Dendritic cell treated with granulocyte-macrophage colony-stimulating factor and Interleukin-4, amounts not matched to agents 40 ng/mL and 50 ng/mL, for 4 days (primary cell): ENCODE measurements around the gene ORC5.
A peak's percentile ranks its signal among the peaks of the same experiment; 100 is the strongest.
"Not testable (repeated sequence)": the region's sequence is repeated elsewhere in the genome, so short reads cannot be mapped to it uniquely, and the experiment has no call there.

ENCODE experiments used
- H3K27ac Mint-ChIP-seq: one replicate; pipeline ENCODE4 v1.8.0; 2022; ENCODE audit warnings: mild to moderate bottlenecking, mixed read lengths
- H3K27me3 Mint-ChIP-seq: one replicate; pipeline ENCODE4 v1.8.0; 2022; ENCODE audit warnings: mild to moderate bottlenecking, mixed read lengths
- H3K36me3 Mint-ChIP-seq: one replicate; pipeline ENCODE4 v1.8.0; 2022; ENCODE audit warnings: low read depth, mixed read lengths
- H3K4me1 Mint-ChIP-seq: one replicate; pipeline ENCODE4 v1.8.0; 2022; ENCODE audit warnings: low read depth, mixed read lengths
- H3K4me3 Mint-ChIP-seq: one replicate; pipeline ENCODE4 v1.8.0; 2022; ENCODE audit warnings: mild to moderate bottlenecking, moderate library complexity, mixed read lengths
- H3K9me3 Mint-ChIP-seq: one replicate; pipeline ENCODE4 v1.8.0; 2022; ENCODE audit warnings: mixed read lengths
- intact Hi-C: fragments of 100-400 bp; cut with micrococcal nuclease; formaldehyde crosslinking; loops from one replicate; pipeline ENCODE4 v1.15.0; 2022

ORC5 gene

DNA sequence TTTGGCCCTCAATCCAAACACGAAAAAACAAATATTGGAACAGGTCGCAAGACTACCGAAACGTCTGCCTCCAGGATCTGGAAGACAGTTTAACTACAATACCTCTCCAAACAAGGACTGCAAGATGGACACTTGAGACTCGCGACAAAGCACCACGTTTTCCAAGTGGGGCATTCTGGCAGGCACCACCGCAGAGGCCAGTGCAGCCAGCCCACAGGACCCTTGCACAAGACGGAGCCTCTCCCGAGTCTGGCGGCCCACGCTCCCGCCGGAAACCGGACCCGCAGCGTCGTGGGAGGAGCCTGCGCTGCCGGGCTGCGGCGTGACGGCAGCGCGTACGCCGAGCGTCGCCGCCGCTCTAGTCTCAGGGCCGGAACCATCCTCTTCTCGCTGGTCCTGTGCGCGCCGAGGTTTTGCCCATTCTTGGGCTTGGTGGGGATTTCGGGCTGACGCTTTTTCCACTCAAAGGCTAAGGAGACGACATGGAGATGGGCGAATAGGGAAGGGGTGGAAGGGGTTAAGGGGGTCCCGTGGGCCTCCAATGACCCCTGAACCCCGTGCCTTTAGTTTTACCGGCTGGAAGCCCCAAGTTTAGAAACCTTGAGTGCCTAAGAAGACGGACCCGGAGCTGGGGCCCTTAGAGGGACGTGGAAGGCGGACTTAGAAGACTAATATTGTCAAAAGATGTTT, at the start of gene ORC5:
TSS of gene ORC5 (minus strand) at position 283 of the 690 bp plus-strand sequence. CDS start at position 174, 109 bp downstream.
- intact Hi-C loops, result no loop called here
- Mint-ChIP-seq H3K36me3 (peaks cover 24% of the 10 kb centered on the region), H3K27me3 (peaks cover 25% of the 10 kb centered on the region), H3K9me3 (peaks cover 9% of the 10 kb centered on the region), H3K4me1 (peaks cover 17% of the 10 kb centered on the region), H3K4me3 (peak within 1 kb of the TSS; percentile 81), H3K27ac (peak within 1 kb of the TSS; percentile 86)

DNA sequence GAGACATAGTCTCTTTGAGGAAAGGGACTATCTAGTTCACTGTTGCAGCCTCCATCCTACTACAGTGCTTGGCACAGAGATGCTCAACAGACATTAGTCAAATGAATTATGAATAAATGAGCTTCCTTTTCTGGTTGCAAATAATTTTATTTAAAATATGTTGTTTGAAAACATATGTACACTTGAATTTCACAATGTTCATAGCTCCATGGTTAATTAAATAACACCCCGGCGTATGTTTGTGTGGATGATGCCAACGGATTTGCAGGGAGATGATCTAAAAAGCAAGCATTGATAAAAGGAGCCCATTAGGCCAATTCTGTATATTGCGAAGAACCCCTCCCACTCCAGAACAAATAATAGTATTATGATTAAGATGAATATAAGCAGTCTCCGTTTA, 47.8 kb upstream of the ORC5 start:
- Mint-ChIP-seq H3K4me3 (no peak overlapping the region), H3K9me3 (no peaks in the 10 kb centered on the region), H3K27me3 (no peaks in the 10 kb centered on the region), H3K4me1 (no peaks in the 10 kb centered on the region), H3K36me3 (no peaks in the 10 kb centered on the region), H3K27ac (no peak overlapping the region)
- intact Hi-C loops, result no loop called here

DNA sequence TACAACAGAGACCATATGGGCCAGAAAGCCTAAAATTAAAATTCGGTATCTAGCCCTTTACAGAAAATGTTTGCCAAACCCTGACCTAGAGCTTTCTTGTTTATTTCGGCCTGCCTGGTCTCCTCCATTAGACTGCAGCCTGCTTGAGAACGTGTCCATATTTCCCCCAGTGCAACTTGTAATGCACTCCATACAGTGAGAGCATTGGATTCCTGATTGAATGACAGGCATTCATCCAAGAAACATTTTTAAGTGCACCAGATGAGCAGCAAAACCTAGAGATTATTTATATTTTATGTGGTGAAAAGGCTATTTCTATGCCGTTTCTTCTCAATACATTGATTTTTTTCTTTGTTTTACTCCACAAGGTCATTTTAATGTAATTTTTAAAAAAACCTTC, 47.4 kb upstream of the ORC5 start:
- no peaks in the 10 kb centered on the region for H3K27me3 Mint-ChIP-seq
- H3K9me3 Mint-ChIP-seq, result no peaks in the 10 kb centered on the region
- H3K36me3 Mint-ChIP-seq, result no peaks in the 10 kb centered on the region
- no peak overlapping the region for H3K4me3 Mint-ChIP-seq
- intact Hi-C loops, result no loop called here
- H3K4me1 Mint-ChIP-seq, result no peaks in the 10 kb centered on the region
- H3K27ac Mint-ChIP-seq, result no peak overlapping the region

DNA sequence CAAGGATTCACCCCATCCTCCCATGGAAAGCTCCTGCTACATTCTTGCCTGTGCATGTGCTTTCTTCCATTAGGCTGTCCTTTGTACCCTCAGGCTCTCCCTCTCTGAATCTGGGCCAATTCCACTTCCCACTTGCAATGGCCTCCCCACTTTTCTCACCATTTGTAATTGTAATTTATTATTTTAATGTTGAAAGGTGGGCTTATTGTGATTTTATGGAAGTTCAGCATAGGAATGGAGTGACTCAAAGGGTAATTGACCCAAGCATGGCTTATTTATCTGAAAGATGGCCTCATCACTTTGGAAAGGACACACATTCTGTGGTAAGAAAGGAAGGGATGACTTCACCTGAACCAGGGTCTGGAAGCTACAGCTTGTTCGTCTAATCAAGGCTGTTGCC, 46.9 kb upstream of the ORC5 start:
- Mint-ChIP-seq H3K4me3 (no peak overlapping the region), H3K36me3 (no peaks in the 10 kb centered on the region), H3K9me3 (no peaks in the 10 kb centered on the region), H3K27ac (no peak overlapping the region), H3K27me3 (no peaks in the 10 kb centered on the region), H3K4me1 (no peaks in the 10 kb centered on the region)
- intact Hi-C loops, result no loop called here

DNA sequence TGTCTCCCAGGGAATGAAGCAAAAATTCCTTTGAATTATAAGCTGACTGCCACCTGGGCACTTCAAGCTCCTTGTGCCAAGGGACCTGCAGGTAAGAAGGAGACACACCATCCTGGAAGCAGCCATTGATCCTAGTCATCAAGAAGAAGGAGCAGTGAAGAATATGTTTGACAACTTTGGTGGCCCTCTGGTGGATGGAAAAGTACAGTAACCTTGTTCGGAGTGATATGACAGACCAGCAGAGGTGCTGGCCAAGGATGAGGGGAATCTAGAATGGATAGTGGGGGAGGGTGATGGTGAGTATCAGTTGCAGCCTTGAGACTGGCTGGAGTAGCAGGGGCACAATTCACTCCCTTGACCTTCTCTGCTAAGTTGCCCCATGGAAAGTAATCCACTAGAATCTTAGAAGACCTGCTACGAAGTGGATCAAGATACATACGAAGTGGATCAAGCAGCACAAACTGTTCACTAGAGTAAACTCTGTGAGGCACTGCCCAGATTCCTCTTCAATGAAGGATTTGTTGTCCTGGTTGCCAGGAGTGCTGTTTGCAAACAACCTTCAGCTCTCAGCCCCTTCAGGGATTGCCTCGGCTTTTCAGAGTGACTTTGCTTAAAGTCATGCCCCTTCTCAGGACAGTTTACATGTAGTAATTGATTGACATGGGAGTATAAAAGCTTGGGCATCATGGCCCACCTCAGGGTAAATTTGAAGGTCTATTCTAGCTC, 44.8 kb upstream of the ORC5 start:
- no peak overlapping the region for H3K4me3 Mint-ChIP-seq
- H3K4me1 Mint-ChIP-seq, result no peaks in the 10 kb centered on the region
- peaks cover 2% of the 10 kb centered on the region for H3K27me3 Mint-ChIP-seq
- intact Hi-C loops, result no loop called here
- no peak overlapping the region for H3K27ac Mint-ChIP-seq
- no peaks in the 10 kb centered on the region for H3K36me3 Mint-ChIP-seq
- H3K9me3 Mint-ChIP-seq, result no peaks in the 10 kb centered on the region

DNA sequence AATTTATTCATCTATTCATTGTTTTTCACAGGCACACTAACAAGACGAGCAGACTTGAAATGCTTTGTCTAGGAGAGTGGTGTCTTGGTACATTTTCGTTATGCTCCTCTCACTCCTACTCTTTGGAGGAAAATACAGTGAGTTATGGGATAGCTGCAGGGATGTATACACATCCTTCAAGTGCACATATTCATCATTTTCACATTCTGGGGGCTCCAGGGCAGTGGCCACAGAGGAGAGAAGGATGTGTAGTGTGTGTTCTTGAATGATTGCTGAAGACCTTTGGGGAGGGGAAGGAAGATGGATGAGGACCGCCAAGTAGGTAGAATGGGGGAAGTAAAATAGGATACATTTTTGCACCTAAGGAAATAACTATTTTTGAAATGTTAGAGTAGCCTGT, 34.8 kb upstream of the ORC5 start:
- H3K27me3 Mint-ChIP-seq, result peaks cover 8% of the 10 kb centered on the region
- no peaks in the 10 kb centered on the region for H3K36me3 Mint-ChIP-seq
- no peaks in the 10 kb centered on the region for H3K9me3 Mint-ChIP-seq
- intact Hi-C loops, result no loop called here
- no peak overlapping the region for H3K27ac Mint-ChIP-seq
- peaks cover 5% of the 10 kb centered on the region for H3K4me1 Mint-ChIP-seq
- H3K4me3 Mint-ChIP-seq, result no peak overlapping the region

DNA sequence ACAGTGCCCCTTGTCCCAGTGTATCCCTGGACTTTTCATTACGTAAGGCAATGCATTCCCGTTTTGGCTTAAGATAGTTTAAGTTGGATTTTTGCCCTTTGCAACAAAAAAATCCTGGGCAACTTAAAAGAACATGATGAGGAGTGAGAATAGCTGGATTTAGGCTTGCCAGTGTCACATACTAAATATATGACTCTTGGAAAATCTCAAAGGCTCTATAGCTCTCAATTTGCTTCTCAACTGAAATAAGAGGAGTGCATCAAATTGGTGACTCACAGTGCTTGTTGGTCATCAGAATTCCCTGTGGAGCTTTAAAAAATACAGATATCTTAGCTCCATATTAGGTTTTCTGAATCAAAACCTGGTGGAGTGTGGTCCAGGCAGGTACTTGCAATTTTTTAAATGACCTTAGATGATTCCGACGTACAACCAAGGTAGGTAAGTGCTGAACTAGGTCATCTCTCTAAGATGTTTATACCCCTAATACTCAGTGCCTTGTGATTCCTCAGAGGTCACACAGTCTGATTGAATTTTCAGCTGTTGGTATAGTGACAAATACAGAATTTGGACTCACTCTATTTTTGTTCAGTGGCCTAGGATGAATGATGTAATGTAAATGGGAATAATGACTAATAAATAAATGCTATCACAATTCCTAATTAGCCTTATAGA, 33.9 kb upstream of the ORC5 start:
- Mint-ChIP-seq H3K36me3 (no peaks in the 10 kb centered on the region), H3K27ac (no peak overlapping the region), H3K9me3 (no peaks in the 10 kb centered on the region), H3K4me3 (no peak overlapping the region), H3K4me1 (peaks cover 5% of the 10 kb centered on the region), H3K27me3 (peaks cover 7% of the 10 kb centered on the region)
- intact Hi-C loops, result no loop called here

DNA sequence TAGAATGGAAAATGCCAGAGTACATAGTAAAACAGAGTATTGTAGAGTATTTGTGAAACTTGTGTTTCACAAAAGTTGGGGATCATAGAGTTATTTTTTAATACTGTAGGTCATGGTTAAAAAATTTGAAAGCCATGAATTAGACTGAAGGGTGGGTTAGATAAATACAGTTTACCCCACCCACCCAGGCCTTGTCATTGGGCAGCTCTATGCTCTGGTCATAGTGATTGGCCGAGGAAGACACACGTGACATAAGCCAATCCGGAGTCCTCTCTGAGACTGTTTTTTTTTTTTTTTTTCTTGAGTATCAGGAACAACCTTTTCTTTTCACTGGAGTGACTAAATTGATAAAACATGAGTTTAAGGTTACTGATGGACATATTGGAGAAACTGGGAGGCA, 33.3 kb upstream of the ORC5 start:
- no peaks in the 10 kb centered on the region for H3K9me3 Mint-ChIP-seq
- no peak overlapping the region for H3K4me3 Mint-ChIP-seq
- H3K4me1 Mint-ChIP-seq, result peaks cover 5% of the 10 kb centered on the region
- intact Hi-C loops, result no loop called here
- H3K27me3 Mint-ChIP-seq, result peaks cover 7% of the 10 kb centered on the region
- no peaks in the 10 kb centered on the region for H3K36me3 Mint-ChIP-seq
- no peak overlapping the region for H3K27ac Mint-ChIP-seq

DNA sequence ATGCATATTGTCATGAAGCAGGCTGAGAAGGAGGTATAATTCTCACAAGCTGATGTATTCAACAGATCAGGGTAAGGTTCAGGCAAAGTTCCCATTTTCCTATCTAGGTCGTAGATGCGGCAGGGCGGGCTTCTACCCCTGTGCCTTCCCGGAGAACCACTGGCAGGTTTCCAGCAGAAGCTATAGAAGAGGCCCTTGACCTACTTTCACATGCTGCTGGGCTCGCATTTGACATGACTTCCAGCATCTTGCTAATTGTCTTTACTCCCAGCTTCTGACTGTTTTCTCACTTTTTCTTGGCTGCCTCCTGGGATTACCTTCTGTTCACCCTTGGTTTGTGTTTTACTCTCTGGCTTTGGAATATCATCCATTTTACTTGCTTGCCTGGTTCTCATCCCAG, 32.6 kb upstream of the ORC5 start:
- no peak overlapping the region for H3K4me3 Mint-ChIP-seq
- intact Hi-C loops, result no loop called here
- peaks cover 5% of the 10 kb centered on the region for H3K4me1 Mint-ChIP-seq
- H3K27me3 Mint-ChIP-seq, result peaks cover 7% of the 10 kb centered on the region
- no peak overlapping the region for H3K27ac Mint-ChIP-seq
- no peaks in the 10 kb centered on the region for H3K36me3 Mint-ChIP-seq
- H3K9me3 Mint-ChIP-seq, result no peaks in the 10 kb centered on the region

DNA sequence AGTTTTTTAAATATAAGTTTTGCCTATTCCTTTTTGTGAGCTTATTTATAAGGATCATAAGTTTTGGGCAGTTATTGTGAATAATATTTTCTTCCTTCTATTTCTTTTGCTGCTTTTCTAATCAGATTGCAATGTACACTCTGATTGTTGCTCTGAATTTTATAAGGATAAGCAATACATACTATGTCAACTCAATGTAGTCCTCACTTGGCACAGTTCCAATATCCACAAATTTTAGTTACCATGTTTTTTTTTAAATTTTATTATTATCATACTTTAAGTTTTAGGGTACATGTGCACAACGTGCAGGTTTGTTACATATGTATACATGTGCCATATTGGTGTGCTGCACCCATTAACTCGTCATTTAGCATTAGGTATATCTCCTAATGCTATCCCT, 27.2 kb upstream of the ORC5 start:
- not testable (repeated sequence) for H3K36me3 Mint-ChIP-seq, H3K4me1 Mint-ChIP-seq, H3K4me3 Mint-ChIP-seq, H3K27ac Mint-ChIP-seq, H3K9me3 Mint-ChIP-seq
- intact Hi-C loops, result loop anchor here (5.0 kb wide), 1 partner anchor 682 kb away; no protein-coding TSS in a partner anchor
- H3K27me3 Mint-ChIP-seq, result peaks cover 15% of the 10 kb centered on the region

DNA sequence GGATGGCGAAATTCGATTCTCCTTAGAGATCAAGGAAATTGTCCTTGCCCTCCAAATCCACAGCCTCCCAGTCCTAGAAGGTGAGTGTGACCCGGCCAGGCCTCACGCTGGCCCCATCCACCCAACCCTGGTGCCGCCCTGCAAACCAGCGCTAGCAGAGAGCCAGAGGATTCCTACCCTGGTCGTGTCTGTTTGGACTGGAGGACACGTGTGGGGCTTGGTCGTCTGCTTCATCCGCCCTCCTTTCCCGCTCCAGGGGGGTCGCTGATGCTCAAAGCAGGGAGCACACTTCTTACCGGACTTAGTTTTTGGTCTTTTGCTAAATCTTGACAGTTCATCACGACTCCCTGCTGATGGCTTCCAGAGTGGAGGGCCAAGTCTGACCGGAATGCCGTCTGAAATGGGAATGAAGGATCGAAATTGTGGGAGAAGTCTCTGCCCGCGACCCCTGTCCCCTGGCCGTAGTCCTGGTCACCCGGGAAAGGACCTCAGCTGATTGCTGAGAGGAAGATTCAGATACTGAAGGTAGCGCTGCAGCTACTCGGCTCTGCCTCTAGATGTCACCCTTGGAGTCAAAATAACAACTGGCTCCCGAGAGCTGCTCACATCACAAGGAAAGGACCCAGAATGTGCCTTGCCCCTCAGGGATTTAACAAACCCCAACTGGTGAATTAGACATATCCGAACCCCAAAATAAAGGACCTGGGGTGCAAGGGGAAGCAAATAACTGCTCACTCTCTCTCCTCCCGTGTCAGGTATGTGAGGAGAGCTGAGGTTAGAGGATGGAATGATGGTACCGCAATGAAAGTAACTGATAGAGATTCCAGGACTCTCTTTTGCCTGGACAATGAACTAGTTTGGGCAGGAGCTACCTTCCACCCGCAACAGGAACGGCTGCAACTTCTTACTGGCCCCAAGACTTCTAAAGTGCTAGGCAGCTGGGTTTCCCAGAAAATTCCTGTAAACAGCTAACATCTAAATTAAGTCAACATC, 23.5 kb upstream of the ORC5 start:
- peaks cover 15% of the 10 kb centered on the region for H3K27me3 Mint-ChIP-seq
- intact Hi-C loops, result loop anchor here (2.0 to 5.0 kb wide), 2 partner anchors 617 to 686 kb away; no protein-coding TSS in a partner anchor
- no peak overlapping the region for H3K27ac Mint-ChIP-seq
- no peaks in the 10 kb centered on the region for H3K4me1 Mint-ChIP-seq
- no peak overlapping the region for H3K4me3 Mint-ChIP-seq
- no peaks in the 10 kb centered on the region for H3K9me3 Mint-ChIP-seq
- no peaks in the 10 kb centered on the region for H3K36me3 Mint-ChIP-seq

DNA sequence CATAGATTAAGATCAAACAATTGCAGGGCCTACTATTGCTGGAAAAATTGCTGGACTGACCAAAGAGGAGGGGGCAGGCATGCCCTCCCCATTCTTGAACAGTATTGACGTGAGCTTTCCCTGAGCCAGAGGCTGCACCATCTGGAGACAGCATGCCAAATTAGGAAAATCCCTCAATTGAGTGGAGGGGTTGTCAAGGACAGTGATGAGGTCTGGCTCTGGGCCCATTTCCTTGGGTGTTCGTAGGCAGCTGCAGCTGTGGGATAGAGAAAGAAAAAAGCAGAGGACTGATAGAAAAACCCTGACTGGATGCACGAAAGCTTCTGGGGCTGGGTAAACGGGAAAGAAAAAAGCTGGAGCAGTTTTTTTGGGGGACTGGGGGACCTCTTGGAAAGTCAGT, 22.8 kb upstream of the ORC5 start:
- Mint-ChIP-seq H3K27ac (no peak overlapping the region), H3K36me3 (no peaks in the 10 kb centered on the region), H3K9me3 (no peaks in the 10 kb centered on the region), H3K4me3 (no peak overlapping the region), H3K27me3 (peaks cover 15% of the 10 kb centered on the region), H3K4me1 (no peaks in the 10 kb centered on the region)
- intact Hi-C loops, result loop anchor here (2.0 to 5.0 kb wide), 2 partner anchors 618 to 687 kb away; no protein-coding TSS in a partner anchor

DNA sequence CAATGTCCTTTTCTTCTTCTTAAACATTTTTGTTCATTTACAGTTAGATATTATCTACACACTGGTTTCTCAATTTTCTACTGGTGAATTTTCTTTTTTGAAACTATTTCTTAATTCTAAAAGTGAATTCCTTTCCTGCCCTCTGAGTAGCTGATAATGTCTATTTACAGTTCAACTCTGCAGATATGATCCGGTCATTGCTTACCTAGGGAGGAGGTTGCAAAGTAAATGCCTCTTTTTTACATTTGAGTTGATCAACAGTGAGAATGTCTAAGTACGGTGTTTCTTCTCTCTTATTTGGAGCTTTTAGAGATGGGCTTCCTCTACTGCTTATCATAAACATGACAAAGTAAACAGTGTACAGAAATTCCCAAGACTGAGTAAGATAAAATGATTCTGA, 20.6 kb upstream of the ORC5 start:
- Mint-ChIP-seq H3K27me3 (peaks cover 15% of the 10 kb centered on the region), H3K4me3 (no peak overlapping the region), H3K4me1 (no peaks in the 10 kb centered on the region), H3K9me3 (no peaks in the 10 kb centered on the region), H3K36me3 (no peaks in the 10 kb centered on the region), H3K27ac (no peak overlapping the region)
- intact Hi-C loops, result no loop called here
